T-helper 2 cell (primary cell): ENCODE results near the gene PLK4.
"Not testable (repeated sequence)": the region's sequence is repeated elsewhere in the genome, so short reads cannot be mapped to it uniquely, and the experiment has no call there.

Experiments
- DNase-seq, 5 experiments: peaks; one replicate each; pipeline versions ENCODE4 v3.0.0 to v3.0.0-alpha.2; 2012 to 2022
- total RNA-seq, 2 donors: gene quantifications; one replicate each; lab custom pipeline; 2026; lab: John Stamatoyannopoulos, UW

Gene PLK4
- 5.6 to 12.1 reads per million in 2 donors for total RNA-seq

GRCh38 chr4:127880763-127881562, at the start of gene PLK4:
TSS of gene PLK4 (plus strand) at chr4:127880893. CDS start at chr4:127881135, 242 bp downstream.
- DNase-seq, result peak; percentile 78 to 98 (median 90)

- no peak for DNase-seq
Observed at GRCh38 chr4:127832585-127832984, 48.1 kb upstream of the PLK4 start.

GRCh38 chr4:127843704-127844600, 36.7 kb upstream of the PLK4 start:
- DNase-seq, result no peak

- DNase-seq, result no peak
Observed at GRCh38 chr4:127844601-127845116, 36.0 kb upstream of the PLK4 start.

GRCh38 chr4:127846061-127846460, 34.6 kb upstream of the PLK4 start:
- DNase-seq, result no peak

- DNase-seq, result no peak
Observed at GRCh38 chr4:127846765-127847164, 33.9 kb upstream of the PLK4 start.

GRCh38 chr4:127849505-127850234, 31.0 kb upstream of the PLK4 start:
- DNase-seq, result no peak

GRCh38 chr4:127852661-127853060, 28.0 kb upstream of the PLK4 start:
- no peak for DNase-seq

GRCh38 chr4:127856196-127856812, 24.4 kb upstream of the PLK4 start:
- DNase-seq, result no peak

- no peak for DNase-seq
Observed at GRCh38 chr4:127856813-127857447, 23.8 kb upstream of the PLK4 start.

- DNase-seq, result no peak
Observed at GRCh38 chr4:127857641-127858040, 23.1 kb upstream of the PLK4 start.

- peak in 1 of 5 experiments; percentile 49 for DNase-seq
Observed at GRCh38 chr4:127868196-127868595, 12.5 kb upstream of the PLK4 start.

- no peak for DNase-seq
Observed at GRCh38 chr4:127870281-127870680, 10.4 kb upstream of the PLK4 start.

- no peak for DNase-seq
Observed at GRCh38 chr4:127870688-127871087, 10.0 kb upstream of the PLK4 start.

GRCh38 chr4:127875791-127876190, 4.9 kb upstream of the PLK4 start:
- peak in 1 of 5 experiments; percentile 17 for DNase-seq

GRCh38 chr4:127881563-127881864, 821 bp downstream of the PLK4 start:
- DNase-seq, result no peak

GRCh38 chr4:127888559-127888958, 7.9 kb downstream of the PLK4 start:
- DNase-seq, result no peak

GRCh38 chr4:127889903-127890302, 9.2 kb downstream of the PLK4 start:
- DNase-seq, result no peak

- DNase-seq, result no peak
Observed at GRCh38 chr4:127896069-127896468, 15.4 kb downstream of the PLK4 start.

- no peak for DNase-seq
Observed at GRCh38 chr4:127896528-127896927, 15.8 kb downstream of the PLK4 start.

GRCh38 chr4:127899682-127900081, 19.0 kb downstream of the PLK4 start:
- not testable (repeated sequence) for DNase-seq

- no peak for DNase-seq
Observed at GRCh38 chr4:127905029-127905428, 24.3 kb downstream of the PLK4 start.
